Activated T-cell treated with anti-CD3 and anti-CD28 coated beads for 4 hours (primary cell): Measurements from ENCODE around the gene KCNJ18.
"Not testable (repeated sequence)": the region's sequence is repeated elsewhere in the genome, so short reads cannot be mapped to it uniquely, and the experiment has no call there.

Source experiments
- DNase-seq: peaks from one replicate; pipeline ENCODE4 v3.0.0-alpha.2; 2020

KCNJ18 gene

GRCh38 chr17:21686165-21687015 lies 5.9 kb upstream of the KCNJ18 start:
- no peak for DNase-seq

GRCh38 chr17:21687136-21687953 lies 5.0 kb upstream of the KCNJ18 start:
- no peak for DNase-seq

- no peak for DNase-seq
Observed at GRCh38 chr17:21688293-21688949, 3.9 kb upstream of the KCNJ18 start.

DNA sequence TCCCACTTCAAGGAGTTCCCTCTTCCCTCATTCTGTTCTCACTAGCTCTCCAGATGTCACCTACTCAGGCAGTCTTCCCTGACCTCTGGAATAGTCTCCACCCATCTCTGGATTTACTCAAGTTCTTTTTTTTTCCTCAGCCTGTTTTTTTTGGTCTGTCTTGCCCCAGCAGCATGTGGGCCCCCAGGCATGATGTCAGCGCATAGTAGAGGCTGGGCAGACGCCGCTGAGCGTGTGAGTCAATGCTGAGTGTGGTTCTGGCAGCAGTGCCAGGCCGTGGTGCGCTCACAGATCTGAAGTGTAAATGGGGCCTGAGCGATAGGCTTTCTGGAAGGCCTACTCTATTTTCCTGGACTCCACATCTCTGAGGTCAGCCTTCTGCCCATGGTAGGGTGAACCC lies 2.7 kb upstream of the KCNJ18 start:
- DNase-seq = no peak

GRCh38 chr17:21690811-21691210 lies 1.5 kb upstream of the KCNJ18 start:
- DNase-seq = not testable (repeated sequence)

DNA sequence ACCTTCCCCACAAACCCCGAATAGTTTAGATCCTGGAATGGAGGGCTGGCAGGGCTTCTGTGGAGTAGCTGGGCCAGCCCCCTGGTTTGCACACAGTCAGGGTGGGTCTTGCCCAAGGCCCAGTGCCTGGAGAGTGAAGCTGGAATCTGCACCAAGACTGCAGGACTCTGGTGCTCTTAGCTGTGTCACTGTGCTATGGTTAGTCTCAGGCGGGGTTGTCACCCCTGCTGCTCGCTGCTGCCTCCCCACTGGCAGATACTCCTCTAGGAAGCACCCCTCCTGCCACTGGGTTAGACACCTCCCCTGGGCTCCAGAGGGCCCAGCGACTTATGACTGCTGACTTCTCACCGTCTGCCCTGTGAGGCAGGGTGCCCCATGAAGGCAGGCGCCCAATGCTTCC lies 842 bp upstream of the KCNJ18 start:
- not testable (repeated sequence) for DNase-seq

DNA sequence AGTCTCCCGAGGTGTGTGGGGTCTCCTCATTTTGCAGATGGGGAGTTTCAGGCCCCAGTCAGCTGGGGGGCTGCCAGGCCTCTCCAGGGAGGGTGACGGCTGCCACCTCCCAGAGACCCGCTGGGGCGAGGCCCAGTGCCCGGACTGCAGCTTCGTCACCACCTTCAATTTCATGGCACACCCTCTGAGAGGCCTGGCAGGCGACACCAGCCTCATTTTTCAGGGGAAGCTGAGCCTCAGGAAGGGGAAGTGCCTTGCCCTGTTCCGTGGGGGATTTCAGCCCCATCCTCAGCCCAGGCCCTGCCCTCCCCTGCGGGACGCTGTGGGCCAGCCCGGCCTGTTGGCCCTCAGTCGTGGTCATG lies 362 bp downstream of the KCNJ18 start:
- DNase-seq = not testable (repeated sequence)

DNA sequence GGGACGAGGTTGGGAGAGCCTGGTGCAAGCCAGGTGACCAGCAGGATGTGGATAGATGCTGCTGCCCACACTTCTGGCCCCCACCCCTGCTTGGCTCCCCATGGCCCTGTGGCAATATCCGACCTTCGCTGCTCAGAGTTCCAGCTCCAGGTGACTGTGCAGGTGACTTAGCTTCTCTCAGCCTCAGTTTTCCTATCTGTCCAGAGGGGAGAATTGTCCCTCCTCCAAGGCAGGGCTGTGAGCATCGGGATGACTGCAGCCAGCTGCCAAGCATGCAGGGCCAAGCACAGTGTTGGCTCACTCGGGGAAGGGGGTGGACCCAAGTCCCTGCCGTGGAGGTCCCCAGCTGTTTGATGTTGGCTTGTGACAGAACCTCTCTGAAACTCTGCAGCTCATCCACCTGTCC lies 1.1 kb downstream of the KCNJ18 start:
- DNase-seq = not testable (repeated sequence)

DNA sequence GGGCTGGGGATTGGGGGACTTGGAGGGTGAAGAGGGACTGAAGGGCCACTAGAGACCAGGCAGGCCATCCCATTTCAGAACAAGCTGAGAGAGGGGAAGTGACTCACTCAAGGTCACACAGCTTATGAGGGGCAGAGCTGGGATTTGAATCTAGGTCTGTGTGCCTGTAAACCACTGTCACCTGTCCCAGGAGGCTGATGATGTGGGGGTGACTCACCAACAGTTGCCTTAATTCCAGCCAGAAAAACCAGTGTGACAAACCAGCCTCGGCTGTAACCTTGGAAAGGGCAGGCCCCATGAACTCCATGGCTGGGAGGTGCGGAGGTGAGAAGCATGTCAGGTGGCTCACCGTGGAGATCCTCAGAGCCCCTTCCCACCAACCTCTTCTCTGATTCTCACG lies 1.6 kb downstream of the KCNJ18 start:
- not testable (repeated sequence) for DNase-seq

DNA sequence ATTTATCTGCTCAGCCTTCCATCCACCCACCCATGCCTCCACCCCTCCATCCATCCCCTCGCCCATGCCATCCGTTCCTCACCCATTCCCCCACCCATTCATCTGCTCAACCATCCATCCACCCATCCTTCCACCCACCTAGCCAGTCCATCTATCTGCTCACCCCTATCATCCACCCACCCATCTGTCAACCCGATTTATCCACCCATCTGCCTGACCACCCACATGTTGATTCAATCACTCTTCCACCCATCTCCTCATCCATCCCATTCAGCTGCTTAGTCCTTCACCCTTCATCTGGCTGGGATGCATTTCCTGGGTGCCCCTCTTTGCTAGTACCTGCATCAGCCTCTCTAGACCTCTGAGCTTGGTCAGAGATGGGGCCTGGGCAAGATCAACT lies 3.9 kb downstream of the KCNJ18 start:
- not testable (repeated sequence) for DNase-seq

- DNase-seq = not testable (repeated sequence)
Observed at GRCh38 chr17:21696842-21697507, 4.7 kb downstream of the KCNJ18 start.

DNA sequence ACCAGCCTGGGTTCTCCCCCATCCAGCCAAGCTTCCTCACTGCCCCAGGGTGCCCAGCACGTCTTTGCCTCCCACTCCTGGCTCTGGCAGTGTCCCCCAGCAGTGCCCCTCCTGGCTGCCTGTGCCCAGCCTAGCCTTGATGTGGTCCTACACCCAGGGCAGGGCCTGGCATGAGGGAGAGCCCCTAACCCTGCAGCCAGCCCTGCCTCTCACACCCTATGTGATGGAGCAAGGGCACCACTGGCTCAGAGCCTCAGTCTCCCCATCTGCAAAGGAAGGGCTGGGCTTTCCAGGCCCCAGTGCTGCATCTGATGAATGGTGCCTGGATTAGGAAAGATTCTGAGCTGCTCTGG lies 5.2 kb downstream of the KCNJ18 start:
- not testable (repeated sequence) for DNase-seq

- not testable (repeated sequence) for DNase-seq
Observed at GRCh38 chr17:21698437-21699075, 6.2 kb downstream of the KCNJ18 start.

GRCh38 chr17:21699124-21699523 lies 6.8 kb downstream of the KCNJ18 start:
- DNase-seq = not testable (repeated sequence)

DNA sequence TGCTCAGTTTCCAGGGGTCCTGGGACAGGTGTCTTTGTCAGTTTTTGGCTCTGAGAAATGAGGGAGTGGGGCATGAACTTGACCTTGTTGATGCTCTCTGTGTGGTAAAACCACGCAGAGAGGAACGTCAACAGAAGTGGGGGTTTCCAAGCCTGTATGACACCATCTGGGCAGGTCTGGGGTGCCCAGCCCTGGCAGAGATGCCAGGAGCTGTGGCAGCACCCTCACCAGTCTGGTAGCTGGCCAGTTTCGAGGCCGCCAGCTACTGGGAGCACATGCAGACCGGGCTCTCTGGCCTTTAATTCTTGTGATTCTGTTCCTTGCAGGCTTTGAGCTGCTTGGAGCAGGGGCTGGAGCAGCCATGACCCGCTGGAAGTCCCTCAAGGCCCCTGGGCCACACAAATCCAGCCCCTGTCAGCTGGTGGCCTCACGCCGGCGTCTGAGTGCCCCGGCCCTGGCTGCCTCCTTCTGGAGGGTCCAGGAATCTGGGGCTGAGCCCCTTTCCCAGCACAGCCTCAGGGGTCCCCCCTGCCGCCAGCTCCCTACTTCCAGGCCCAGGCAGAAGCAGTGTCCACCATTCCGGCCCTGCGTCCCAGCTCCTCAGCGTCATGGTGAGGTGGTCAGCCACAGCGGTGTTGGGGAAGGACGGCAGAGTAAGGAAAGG lies 7.4 kb downstream of the KCNJ18 start:
- DNase-seq = not testable (repeated sequence)

GRCh38 chr17:21701090-21701489 lies 8.8 kb downstream of the KCNJ18 start:
- DNase-seq = not testable (repeated sequence)

GRCh38 chr17:21702029-21702428 lies 9.7 kb downstream of the KCNJ18 start:
- DNase-seq = not testable (repeated sequence)

DNA sequence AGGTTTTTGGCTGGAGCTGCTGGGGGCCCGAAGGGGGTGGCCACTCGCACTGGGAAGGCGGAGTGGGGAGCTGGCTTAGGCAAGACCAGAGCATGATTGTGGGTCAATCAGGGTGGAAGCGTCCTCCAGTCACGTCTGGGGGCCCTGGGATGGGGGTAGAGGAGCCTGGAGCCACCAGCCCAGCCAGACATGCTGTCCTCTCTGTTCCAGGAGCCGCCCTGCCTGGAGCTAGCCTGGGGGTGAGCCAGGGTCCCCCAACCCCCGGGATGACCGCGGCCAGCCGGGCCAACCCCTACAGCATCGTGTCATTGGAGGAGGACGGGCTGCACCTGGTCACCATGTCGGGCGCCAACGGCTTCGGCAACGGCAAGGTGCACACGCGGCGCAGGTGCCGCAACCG lies 10.2 kb downstream of the KCNJ18 start:
- not testable (repeated sequence) for DNase-seq

DNA sequence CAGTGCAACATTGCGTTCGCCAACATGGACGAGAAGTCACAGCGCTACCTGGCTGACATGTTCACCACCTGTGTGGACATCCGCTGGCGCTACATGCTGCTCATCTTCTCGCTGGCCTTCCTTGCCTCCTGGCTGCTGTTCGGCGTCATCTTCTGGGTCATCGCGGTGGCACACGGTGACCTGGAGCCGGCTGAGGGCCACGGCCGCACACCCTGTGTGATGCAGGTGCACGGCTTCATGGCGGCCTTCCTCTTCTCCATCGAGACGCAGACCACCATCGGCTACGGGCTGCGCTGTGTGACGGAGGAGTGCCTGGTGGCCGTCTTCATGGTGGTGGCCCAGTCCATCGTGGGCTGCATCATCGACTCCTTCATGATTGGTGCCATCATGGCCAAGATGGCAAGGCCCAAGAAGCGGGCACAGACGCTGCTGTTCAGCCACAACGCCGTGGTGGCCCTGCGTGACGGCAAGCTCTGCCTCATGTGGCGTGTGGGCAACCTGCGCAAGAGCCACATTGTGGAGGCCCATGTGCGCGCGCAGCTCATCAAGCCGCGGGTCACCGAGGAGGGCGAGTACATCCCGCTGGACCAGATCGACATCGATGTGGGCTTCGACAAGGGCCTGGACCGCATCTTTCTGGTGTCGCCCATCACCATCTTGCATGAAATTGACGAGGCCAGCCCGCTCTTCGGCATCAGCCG lies 10.8 kb downstream of the KCNJ18 start:
- DNase-seq = not testable (repeated sequence)

GRCh38 chr17:21703891-21704872 lies 11.9 kb downstream of the KCNJ18 start:
- DNase-seq = not testable (repeated sequence)
